Smooth muscle cell (in vitro differentiated cells): ENCODE measurements around the gene GALR2. TPM values are rescaled to one million over a fixed set of nuclear protein-coding genes. Genes with fewer than 3 reads are reported as not detected.

Experiments used
- DNase-seq: peaks from one replicate; lab custom pipeline; 2025; ENCODE audit not compliant: unreplicated experiment; lab: John Stamatoyannopoulos, UW
- H2AFZ ChIP-seq: fragments of 200-600 bp; sonication (generic); 2 replicates; pipeline ENCODE4 v1.6.0; 2016; ENCODE audit warnings: antibody characterized with exemption, low read depth, mild to moderate bottlenecking
- H3F3A ChIP-seq: fragments of 200-600 bp; sonication (generic); 2 replicates; pipeline ENCODE4 v1.6.0; 2017; ENCODE audit warnings: antibody characterized with exemption, low read depth
- H3K27ac ChIP-seq: fragments of 200-600 bp; sonication (generic); 2 replicates; pipeline ENCODE4 v1.5.1; 2016; ENCODE audit warnings: low read depth, mild to moderate bottlenecking
- H3K27me3 ChIP-seq: fragments of 200-600 bp; sonication (generic); 2 replicates; pipeline ENCODE4 v1.6.1; 2016; ENCODE audit warnings: low read depth, mild to moderate bottlenecking
- H3K36me3 ChIP-seq: fragments of 200-600 bp; sonication (generic); 2 replicates; pipeline ENCODE4 v1.5.1; 2016; ENCODE audit warnings: low read depth
- H3K4me1 ChIP-seq: fragments of 200-600 bp; sonication (generic); 2 replicates; pipeline ENCODE4 v1.5.1; 2016; ENCODE audit warnings: low read depth
- H3K4me2 ChIP-seq: fragments of 200-600 bp; sonication (generic); 2 replicates; pipeline ENCODE4 v1.6.0; 2016; ENCODE audit warnings: mild to moderate bottlenecking
- H3K4me3 ChIP-seq: fragments of 200-600 bp; sonication (generic); 2 replicates; pipeline ENCODE4 v1.5.1; 2016; ENCODE audit warnings: mild to moderate bottlenecking
- H3K79me2 ChIP-seq: fragments of 200-600 bp; sonication (generic); 2 replicates; pipeline ENCODE4 v1.6.0; 2016; ENCODE audit warnings: low read depth, mild to moderate bottlenecking
- H3K9ac ChIP-seq: fragments of 200-600 bp; sonication (generic); 2 replicates; pipeline ENCODE4 v1.6.0; 2016; ENCODE audit warnings: low read depth
- H3K9me3 ChIP-seq: fragments of 200-600 bp; sonication (generic); replicated peaks from 2 replicates; pipeline ENCODE4 v1.5.1; 2016; ENCODE audit warnings: low read depth
- H4K20me1 ChIP-seq: fragments of 200-600 bp; sonication (generic); 2 replicates; pipeline ENCODE4 v1.6.0; 2016; ENCODE audit warnings: low read depth
- WGBS: methylation state at CpG from one replicate; pipeline ENCODE4 v1.1.7; 2016; ENCODE audit warnings: low lambda C conversion rate; 5-methylcytosine and 5-hydroxymethylcytosine counted together
- polyA plus RNA-seq: library from polyadenylated mRNA; unstranded; fragments of >200 nt; fragmentation: Nextera tagmentation; extraction: Ambion mirVana; gene quantifications from 2 replicates; pipeline ENCODE4 v1.2.1, GENCODE V29; 2016
- total RNA-seq: library from RNA; depleted of rRNA; stranded (reverse); fragments of >200 nt; gene quantifications from 2 replicates; pipeline ENCODE4 v1.2.3, GENCODE V29; 2014
- TF ChIP-seq, protein P1 (sequence below): fragments of 200-600 bp; sonication (generic); IDR thresholded peaks from 2 replicates; pipeline ENCODE4 v1.5.1; 2017; ENCODE audit warnings: borderline replicate concordance, mild to moderate bottlenecking, antibody characterized with exemption; ENCODE audit not compliant: insufficient read depth, poor library complexity, severe bottlenecking

GALR2 gene
- total and polyA plus RNA-seq, 2 experiments from 2014 or later, result not detected

GRCh38 chr17:76120658-76121008 is 46.1 kb downstream of the GALR2 start:
- H3K27ac ChIP-seq, result no peak overlapping the region
- H3K36me3 ChIP-seq, result no peaks in the 10 kb centered on the region
- 85% methylated on average over 5 of the region's 5 CpGs for WGBS
- no peak overlapping the region for H3K4me3 ChIP-seq
- TF ChIP-seq, protein P1, sequence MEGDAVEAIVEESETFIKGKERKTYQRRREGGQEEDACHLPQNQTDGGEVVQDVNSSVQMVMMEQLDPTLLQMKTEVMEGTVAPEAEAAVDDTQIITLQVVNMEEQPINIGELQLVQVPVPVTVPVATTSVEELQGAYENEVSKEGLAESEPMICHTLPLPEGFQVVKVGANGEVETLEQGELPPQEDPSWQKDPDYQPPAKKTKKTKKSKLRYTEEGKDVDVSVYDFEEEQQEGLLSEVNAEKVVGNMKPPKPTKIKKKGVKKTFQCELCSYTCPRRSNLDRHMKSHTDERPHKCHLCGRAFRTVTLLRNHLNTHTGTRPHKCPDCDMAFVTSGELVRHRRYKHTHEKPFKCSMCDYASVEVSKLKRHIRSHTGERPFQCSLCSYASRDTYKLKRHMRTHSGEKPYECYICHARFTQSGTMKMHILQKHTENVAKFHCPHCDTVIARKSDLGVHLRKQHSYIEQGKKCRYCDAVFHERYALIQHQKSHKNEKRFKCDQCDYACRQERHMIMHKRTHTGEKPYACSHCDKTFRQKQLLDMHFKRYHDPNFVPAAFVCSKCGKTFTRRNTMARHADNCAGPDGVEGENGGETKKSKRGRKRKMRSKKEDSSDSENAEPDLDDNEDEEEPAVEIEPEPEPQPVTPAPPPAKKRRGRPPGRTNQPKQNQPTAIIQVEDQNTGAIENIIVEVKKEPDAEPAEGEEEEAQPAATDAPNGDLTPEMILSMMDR, result no peak
- no peaks in the 10 kb centered on the region for H3K27me3 ChIP-seq
- H3K79me2 ChIP-seq, result no peaks in the 10 kb centered on the region
- H3K9me3 ChIP-seq, result no peaks in the 10 kb centered on the region
- DNase-seq, result no peak
- no peak overlapping the region for H3K9ac ChIP-seq
- H2AFZ ChIP-seq, result no peak overlapping the region
- H3K4me2 ChIP-seq, result no peak overlapping the region
- H4K20me1 ChIP-seq, result no peaks in the 10 kb centered on the region
- no peaks in the 10 kb centered on the region for H3K4me1 ChIP-seq
- no peaks in the 10 kb centered on the region for H3F3A ChIP-seq

GRCh38 chr17:76121932-76122430 is 47.4 kb downstream of the GALR2 start:
- 54% methylated on average over 37 of the region's 42 CpGs for WGBS
- no peak overlapping the region for H3K9ac ChIP-seq
- H3K27me3 ChIP-seq, result peaks cover 1% of the 10 kb centered on the region
- no peaks in the 10 kb centered on the region for H3K4me1 ChIP-seq
- H4K20me1 ChIP-seq, result no peaks in the 10 kb centered on the region
- no peaks in the 10 kb centered on the region for H3F3A ChIP-seq
- TF ChIP-seq, protein P1, result no peak
- DNase-seq, result no peak
- no peaks in the 10 kb centered on the region for H3K36me3 ChIP-seq
- peak overlapping the region; percentile 58 for H2AFZ ChIP-seq
- H3K27ac ChIP-seq, result no peak overlapping the region
- H3K4me3 ChIP-seq, result peak overlapping the region; percentile 18
- peak overlapping the region; percentile 75 for H3K4me2 ChIP-seq
- H3K79me2 ChIP-seq, result no peaks in the 10 kb centered on the region
- no peaks in the 10 kb centered on the region for H3K9me3 ChIP-seq

GRCh38 chr17:76122431-76123190 is 48.0 kb downstream of the GALR2 start:
- no peaks in the 10 kb centered on the region for H3F3A ChIP-seq
- 90% methylated on average over 24 of the region's 24 CpGs for WGBS
- peaks cover 6% of the 10 kb centered on the region for H3K27me3 ChIP-seq

More at GRCh38 chr17:76122431-76123190, 48.0 kb downstream of the GALR2 start:
- H3K9me3 ChIP-seq, result no peaks in the 10 kb centered on the region
- H3K79me2 ChIP-seq, result no peaks in the 10 kb centered on the region
- H3K4me1 ChIP-seq, result no peaks in the 10 kb centered on the region
- H4K20me1 ChIP-seq, result no peaks in the 10 kb centered on the region
- H3K4me2 ChIP-seq, result no peak overlapping the region
- DNase-seq, result no peak
- no peak overlapping the region for H2AFZ ChIP-seq
- H3K4me3 ChIP-seq, result no peak overlapping the region
- H3K9ac ChIP-seq, result no peak overlapping the region
- H3K36me3 ChIP-seq, result no peaks in the 10 kb centered on the region
- H3K27ac ChIP-seq, result no peak overlapping the region
- TF ChIP-seq, protein P1, result no peak
